Thymus (tissue), 11 donors: ENCODE data around the gene RAB33B. TPM values are rescaled to one million over a fixed set of nuclear protein-coding genes. Genes with fewer than 3 reads are reported as not detected.
"Not testable (repeated sequence)": the region's sequence is repeated elsewhere in the genome, so short reads cannot be mapped to it uniquely, and the experiment has no call there.

Experiments
- DNase-seq, 9 donors: peaks; one replicate each; pipeline ENCODE4 v3.0.0-alpha.2; 2013; ENCODE audit warnings: low spot score in 9 of 9, low read depth in 6 of 9, missing footprints in 1 of 9
- H3K27ac ChIP-seq, 2 donors: one replicate each; pipeline ENCODE4 v1.5.1; 2013; ENCODE audit warnings: control low read depth in 1 of 2, low read depth in 1 of 2, low read length in 1 of 2, mild to moderate bottlenecking in 1 of 2, moderate library complexity in 1 of 2
- H3K27me3 ChIP-seq, 2 donors: one replicate each; pipeline ENCODE4 v1.5.1; 2013; ENCODE audit warnings: low read length in 1 of 2; ENCODE audit not compliant: control insufficient read depth in 2 of 2, insufficient read depth in 1 of 2
- H3K36me3 ChIP-seq, 2 donors: one replicate each; pipeline ENCODE4 v1.5.1; 2013; ENCODE audit warnings: low read length in 1 of 2, mild to moderate bottlenecking in 1 of 2, moderate library complexity in 1 of 2; ENCODE audit not compliant: control insufficient read depth in 2 of 2, insufficient read depth in 2 of 2
- H3K4me1 ChIP-seq, 2 donors: one replicate each; pipeline ENCODE4 v1.5.1; 2013; ENCODE audit warnings: low read length in 2 of 2; ENCODE audit not compliant: control insufficient read depth in 2 of 2, insufficient read depth in 2 of 2
- H3K4me3 ChIP-seq, 2 donors: one replicate each; pipeline ENCODE4 v1.5.1; 2013; ENCODE audit warnings: low read length in 2 of 2, control low read depth in 1 of 2, mild to moderate bottlenecking in 1 of 2
- H3K9me3 ChIP-seq, 2 donors: one replicate each; pipeline ENCODE4 v1.5.1; 2013; ENCODE audit warnings: low read length in 1 of 2, mild to moderate bottlenecking in 1 of 2; ENCODE audit not compliant: control insufficient read depth in 2 of 2, insufficient read depth in 1 of 2
- WGBS: extraction: QIAGEN DNeasy Blood & Tissue Kit; methylation state at CpG from one replicate; pipeline ENCODE4 v1.1.7; 2013; 5-methylcytosine and 5-hydroxymethylcytosine counted together
- polyA plus RNA-seq: library from polyadenylated mRNA; stranded (reverse); fragments of 200-250 nt; gene quantifications from one replicate; pipeline ENCODE4 v1.2.3, GENCODE V29; 2013
- total RNA-seq: library from RNA; stranded (reverse); fragments of 120-200 nt; gene quantifications from one replicate; pipeline ENCODE4 v1.2.4, GENCODE V29; 2013
- donor health status: healthy.

The RAB33B gene
- total and polyA plus RNA-seq, 2 donors = 4.5 to 6.7 TPM

DNA sequence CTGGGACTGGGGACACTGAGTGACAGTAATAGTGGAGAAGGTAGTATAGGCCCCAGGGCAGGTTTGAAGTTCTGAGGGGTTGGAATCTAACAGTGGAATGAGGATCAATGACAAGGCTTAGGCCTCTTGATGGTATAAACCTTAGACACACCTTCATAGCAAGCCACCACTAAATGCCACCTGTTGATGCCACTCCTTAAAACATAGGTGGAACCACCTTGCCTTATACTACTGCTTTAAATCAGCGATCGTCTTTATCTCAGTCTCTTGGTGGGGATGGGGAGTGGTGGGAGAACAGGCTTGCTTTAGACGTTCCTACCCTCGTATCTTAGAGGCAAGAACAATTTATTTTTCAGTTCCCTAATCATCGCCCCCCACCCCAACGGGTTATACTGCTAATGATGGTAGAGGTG lies 1.2 kb downstream of the RAB33B start:
- Histone ChIP-seq H3K27me3 (no peaks in the 10 kb centered on the region), H3K27ac (no peak overlapping the region), H3K4me3 (peak overlapping the region; percentile 84 to 91), H3K9me3 (peaks cover 0 to 3% of the 10 kb centered on the region in 2 donors), H3K36me3 (peaks cover 0 to 3% of the 10 kb centered on the region in 2 donors), H3K4me1 (peaks cover 13 to 24% of the 10 kb centered on the region in 2 donors)
- peak in 1 of 9 donors; percentile 12 for DNase-seq
- WGBS = 90% methylated on average over 6 of the region's 6 CpGs

DNA sequence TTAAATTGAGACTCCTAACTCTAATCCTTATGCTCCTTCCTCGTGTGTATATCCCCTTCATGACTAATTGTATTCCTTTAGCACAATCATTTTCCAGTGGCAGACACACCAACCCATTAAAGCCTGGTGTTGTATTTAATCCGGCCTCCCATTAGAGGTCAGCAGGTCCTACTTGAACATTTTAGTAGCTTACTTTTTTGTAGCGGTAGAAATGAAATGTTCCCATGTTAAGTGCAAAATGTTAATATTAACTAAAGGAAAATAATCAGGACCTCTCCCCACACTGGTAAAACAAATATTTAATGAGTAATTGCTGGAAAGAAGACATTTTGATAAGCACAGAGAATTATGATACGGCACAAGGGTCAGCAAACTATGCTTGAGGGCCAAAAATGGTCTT lies 3.4 kb downstream of the RAB33B start:
- Histone ChIP-seq H3K27ac (no peak overlapping the region), H3K27me3 (no peaks in the 10 kb centered on the region)

DNA sequence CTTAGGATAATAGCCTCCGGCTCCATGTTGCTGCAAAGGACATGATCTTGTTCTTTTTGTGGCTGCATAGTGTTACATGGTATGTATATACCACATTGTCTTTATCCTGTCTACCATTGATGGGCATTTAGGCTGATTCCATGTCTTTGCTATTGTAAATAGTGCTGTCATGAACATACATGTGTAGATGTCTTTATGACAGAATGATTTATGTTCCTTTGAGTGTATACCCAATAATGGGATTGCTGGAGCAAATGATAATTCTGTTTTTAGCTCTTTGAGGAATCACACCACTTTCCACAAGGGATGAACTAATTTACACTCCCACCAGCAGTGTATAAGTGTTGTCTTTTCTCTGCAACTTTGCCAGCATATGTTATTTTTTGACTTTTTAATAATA lies 4.6 kb downstream of the RAB33B start:
- Histone ChIP-seq H3K9me3 (no peaks in the 10 kb centered on the region), H3K27ac (no peak overlapping the region), H3K4me1 (peaks cover 9 to 20% of the 10 kb centered on the region in 2 donors), H3K36me3 (peaks cover 0 to 2% of the 10 kb centered on the region in 2 donors), H3K27me3 (no peaks in the 10 kb centered on the region), H3K4me3 (no peak overlapping the region)
- no peak for DNase-seq
- 96% methylated on average over 1 of the region's 1 CpG for WGBS

More for the DNA sequence above, 3.4 kb downstream of the RAB33B start:
- Histone ChIP-seq H3K4me3 (no peak overlapping the region), H3K36me3 (peaks cover 0 to 2% of the 10 kb centered on the region in 2 donors), H3K4me1 (peaks cover 13 to 24% of the 10 kb centered on the region in 2 donors), H3K9me3 (no peaks in the 10 kb centered on the region)
- no peak for DNase-seq
- WGBS = 98% methylated on average over 4 of the region's 4 CpGs

DNA sequence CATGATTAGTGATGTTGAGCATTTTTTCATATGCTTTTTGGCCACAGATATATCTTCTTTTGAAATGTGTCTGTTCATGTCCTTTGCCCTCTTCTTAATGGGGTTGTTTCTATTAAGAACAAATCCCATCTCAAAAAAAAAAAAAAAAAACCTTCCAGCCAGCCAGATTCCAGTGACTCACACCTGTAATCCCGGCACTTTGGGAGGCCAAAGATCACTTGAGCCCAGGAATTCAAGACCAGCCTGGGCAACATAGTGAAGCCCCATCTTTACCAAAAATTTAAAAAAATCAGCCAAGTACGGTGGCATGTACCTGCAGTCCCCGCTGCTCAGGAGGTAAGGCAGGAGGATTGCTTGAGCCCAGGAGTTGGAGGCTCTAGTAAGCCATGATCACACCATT lies 5.1 kb downstream of the RAB33B start:
- Histone ChIP-seq H3K27ac (no peak overlapping the region), H3K36me3 (peaks cover 0 to 2% of the 10 kb centered on the region in 2 donors), H3K4me1 (peaks cover 9 to 20% of the 10 kb centered on the region in 2 donors), H3K27me3 (no peaks in the 10 kb centered on the region), H3K9me3 (peaks cover 0 to 2% of the 10 kb centered on the region in 2 donors), H3K4me3 (no peak overlapping the region)
- 95% methylated on average over 3 of the region's 3 CpGs for WGBS
- DNase-seq = no peak

DNA sequence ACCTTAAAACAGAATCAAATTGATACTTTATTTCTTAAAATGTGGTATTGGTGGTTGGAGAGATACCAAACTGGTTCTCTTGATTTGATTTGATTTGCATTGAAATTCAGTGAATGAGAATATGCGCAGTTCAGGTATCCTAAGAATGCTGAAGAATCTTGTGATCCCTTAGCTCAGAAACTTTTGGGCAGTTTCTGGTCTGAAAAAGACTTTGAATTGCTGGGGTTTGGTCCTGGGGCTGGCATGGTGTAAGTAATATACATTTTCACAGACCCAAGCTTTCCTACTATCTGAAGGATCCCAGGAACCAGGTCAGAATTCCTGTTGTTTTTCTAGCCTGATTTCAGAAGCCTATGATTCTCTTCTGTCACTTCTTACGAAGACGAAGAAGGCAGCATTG lies 6.6 kb downstream of the RAB33B start:
- no peaks in the 10 kb centered on the region for H3K27me3 ChIP-seq
- WGBS = 99% methylated on average over 3 of the region's 3 CpGs
- peaks cover 0 to 3% of the 10 kb centered on the region in 2 donors for H3K9me3 ChIP-seq
- H3K36me3 ChIP-seq = peaks cover 0 to 2% of the 10 kb centered on the region in 2 donors
- peaks cover 6 to 7% of the 10 kb centered on the region in 2 donors for H3K4me1 ChIP-seq
- H3K27ac ChIP-seq = peak overlapping the region in 1 of 2 donors; percentile 5
- H3K4me3 ChIP-seq = no peak overlapping the region
- DNase-seq = no peak

DNA sequence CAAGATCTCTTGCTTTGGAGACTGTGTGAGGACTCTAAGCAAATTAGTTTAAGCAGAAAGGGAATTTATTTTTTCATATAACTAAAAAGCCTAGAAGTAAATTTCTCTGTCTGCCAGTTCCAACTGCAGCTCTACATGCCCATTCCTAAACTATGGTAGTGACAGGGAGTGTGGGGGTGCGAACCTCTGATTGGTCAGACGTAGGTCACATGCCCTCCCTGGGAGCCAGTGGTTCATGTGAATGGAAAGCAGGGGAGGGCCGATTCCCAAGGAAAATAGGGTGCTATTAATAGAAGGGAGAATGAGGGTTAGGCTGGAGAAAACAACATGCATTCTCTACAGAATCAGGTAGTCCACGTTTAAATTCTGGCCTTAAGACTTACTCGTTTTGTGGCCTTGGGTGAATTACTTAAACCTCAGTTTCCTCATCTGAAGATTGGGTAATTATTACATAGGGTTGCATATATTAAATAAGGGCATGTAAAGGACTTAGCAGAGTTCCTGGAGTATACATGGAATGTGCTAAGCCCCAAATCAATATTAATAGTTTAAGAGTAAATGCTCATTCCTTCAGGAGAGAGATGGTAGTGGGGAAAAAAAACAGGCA lies 7.2 kb downstream of the RAB33B start:
- no peak for DNase-seq
- 96% methylated on average over 5 of the region's 5 CpGs for WGBS
- H3K4me3 ChIP-seq = no peak overlapping the region
- no peaks in the 10 kb centered on the region for H3K27me3 ChIP-seq
- peaks cover 0 to 6% of the 10 kb centered on the region in 2 donors for H3K9me3 ChIP-seq
- H3K36me3 ChIP-seq = peaks cover 0 to 2% of the 10 kb centered on the region in 2 donors
- H3K4me1 ChIP-seq = peaks cover under 1 to 2% of the 10 kb centered on the region in 2 donors
- H3K27ac ChIP-seq = no peak overlapping the region

DNA sequence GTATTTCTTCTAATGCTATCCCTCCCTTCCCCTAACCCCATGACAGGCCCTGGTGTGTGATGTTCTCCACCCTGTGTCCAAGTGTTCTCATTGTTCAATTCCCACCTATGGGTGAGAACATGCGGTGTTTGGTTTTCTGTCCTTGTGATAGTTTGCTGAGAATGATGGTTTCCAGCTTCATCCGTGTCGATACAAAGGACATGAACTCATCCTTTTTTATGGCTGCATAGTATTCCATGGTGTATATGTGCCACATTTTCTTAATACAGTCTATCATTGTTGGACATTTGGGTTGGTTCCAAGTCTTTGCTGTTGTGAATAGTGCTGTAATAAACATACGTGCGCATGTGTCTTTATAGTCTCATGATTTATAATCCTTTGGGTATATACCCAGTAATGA lies 10.6 kb downstream of the RAB33B start:
- not testable (repeated sequence) for H3K27ac ChIP-seq, DNase-seq, H3K36me3 ChIP-seq, H3K9me3 ChIP-seq, H3K27me3 ChIP-seq, H3K4me1 ChIP-seq, H3K4me3 ChIP-seq
- WGBS = 98% methylated on average over 5 of the region's 5 CpGs

DNA sequence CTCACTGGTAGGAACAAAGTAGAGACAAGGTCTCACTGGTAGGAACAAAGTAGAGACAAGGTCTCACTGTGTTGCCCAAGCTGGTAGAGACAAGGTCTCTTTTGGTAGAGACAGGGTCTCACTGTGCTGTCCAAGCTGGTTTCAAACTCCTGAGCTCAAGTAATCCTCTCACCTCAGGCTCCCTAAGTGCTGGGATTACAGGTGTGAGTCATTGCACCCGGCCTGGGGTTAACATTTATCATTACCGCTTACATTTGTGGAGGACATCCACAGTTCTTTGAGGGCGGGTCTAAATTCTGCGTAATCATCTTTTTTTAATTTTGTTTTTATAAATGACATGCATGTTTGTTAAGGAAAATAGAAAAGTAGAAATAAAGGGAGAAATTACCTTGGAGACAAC lies 12.0 kb downstream of the RAB33B start:
- no peak for DNase-seq
- Histone ChIP-seq H3K36me3 (no peaks in the 10 kb centered on the region), H3K9me3 (peaks cover 1 to 13% of the 10 kb centered on the region in 2 donors), H3K27me3 (no peaks in the 10 kb centered on the region), H3K4me1 (no peaks in the 10 kb centered on the region), H3K27ac (no peak overlapping the region), H3K4me3 (no peak overlapping the region)
- WGBS = 74% methylated on average over 4 of the region's 4 CpGs

DNA sequence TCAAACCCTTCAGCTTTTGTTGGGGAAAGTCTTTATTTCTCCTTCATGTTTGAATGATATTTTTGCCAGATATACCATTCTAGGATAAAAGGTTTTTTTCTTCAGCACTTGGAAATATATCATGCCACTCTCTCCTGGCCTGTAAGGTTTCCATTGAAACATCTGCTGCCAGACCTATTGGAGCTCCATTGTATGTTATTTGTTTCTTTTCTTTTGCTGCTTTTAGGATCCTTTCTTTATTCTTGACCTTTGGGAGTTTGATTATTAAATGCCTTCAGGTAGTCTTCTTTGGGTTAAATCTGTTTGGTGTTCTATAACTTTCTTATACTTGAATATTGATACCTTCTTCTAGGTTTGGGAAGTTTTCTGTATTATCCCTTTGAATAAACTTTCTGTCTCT lies 14.8 kb downstream of the RAB33B start:
- H3K4me1 ChIP-seq, H3K4me3 ChIP-seq, H3K36me3 ChIP-seq, H3K27ac ChIP-seq, DNase-seq, H3K27me3 ChIP-seq: not testable (repeated sequence)
- peaks cover 2 to 17% of the 10 kb centered on the region in 2 donors for H3K9me3 ChIP-seq
